Stomach (tissue), 4 donors: ENCODE measurements around the gene ATXN7L1.

Experiments used
- EP300 ChIP-seq: sonication (generic); formaldehyde crosslinking; IDR thresholded peaks from one replicate; pipeline ENCODE4 v1.6.1; 2017; ENCODE audit warnings: antibody characterized with exemption
- POLR2A ChIP-seq, 4 donors: fragments of 450-650 bp; IDR thresholded peaks; one replicate each; pipeline ENCODE4 v1.6.1; 2016; ENCODE audit warnings: antibody characterized with exemption in 4 of 4, control low read depth in 2 of 4, mild to moderate bottlenecking in 1 of 4, moderate library complexity in 1 of 4
- POLR2AphosphoS5 ChIP-seq, 3 donors: sonication (generic); formaldehyde crosslinking; IDR thresholded peaks; one replicate each; pipeline ENCODE4 v1.6.1; 2016; ENCODE audit warnings: antibody characterized with exemption in 3 of 3
- TF ChIP-seq, protein P1 (sequence below), 7 experiments: fragments of 450-650 bp in 4 of 7; fragments of 200-600 bp in 3 of 7; sonication (generic) in 3 of 7; IDR thresholded peaks; one replicate each; pipeline ENCODE4 v1.5.1; 2016 to 2019; ENCODE audit warnings: antibody characterized with exemption in 7 of 7, control low read depth in 2 of 7, mild to moderate bottlenecking in 1 of 7

- TF ChIP-seq POLR2A (IDR thresholded peaks at IDR 0.05): no peak
- TF ChIP-seq, protein P1, sequence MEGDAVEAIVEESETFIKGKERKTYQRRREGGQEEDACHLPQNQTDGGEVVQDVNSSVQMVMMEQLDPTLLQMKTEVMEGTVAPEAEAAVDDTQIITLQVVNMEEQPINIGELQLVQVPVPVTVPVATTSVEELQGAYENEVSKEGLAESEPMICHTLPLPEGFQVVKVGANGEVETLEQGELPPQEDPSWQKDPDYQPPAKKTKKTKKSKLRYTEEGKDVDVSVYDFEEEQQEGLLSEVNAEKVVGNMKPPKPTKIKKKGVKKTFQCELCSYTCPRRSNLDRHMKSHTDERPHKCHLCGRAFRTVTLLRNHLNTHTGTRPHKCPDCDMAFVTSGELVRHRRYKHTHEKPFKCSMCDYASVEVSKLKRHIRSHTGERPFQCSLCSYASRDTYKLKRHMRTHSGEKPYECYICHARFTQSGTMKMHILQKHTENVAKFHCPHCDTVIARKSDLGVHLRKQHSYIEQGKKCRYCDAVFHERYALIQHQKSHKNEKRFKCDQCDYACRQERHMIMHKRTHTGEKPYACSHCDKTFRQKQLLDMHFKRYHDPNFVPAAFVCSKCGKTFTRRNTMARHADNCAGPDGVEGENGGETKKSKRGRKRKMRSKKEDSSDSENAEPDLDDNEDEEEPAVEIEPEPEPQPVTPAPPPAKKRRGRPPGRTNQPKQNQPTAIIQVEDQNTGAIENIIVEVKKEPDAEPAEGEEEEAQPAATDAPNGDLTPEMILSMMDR (IDR thresholded peaks at IDR 0.05): no peak
- no peak for TF ChIP-seq POLR2AphosphoS5 (IDR thresholded peaks at IDR 0.05)
- no peak for TF ChIP-seq EP300
Measured at GRCh38 chr7:105916603-105917002, 40.2 kb upstream of the ATXN7L1 start.
